OCI-LY1 (cell line): Measurements from ENCODE around the gene TACR1.
"Not testable (repeated sequence)": the region's sequence is repeated elsewhere in the genome, so short reads cannot be mapped to it uniquely, and the experiment has no call there.

Source experiments
- H2AFZ ChIP-seq: fragments of 200-600 bp; sonication (generic), shearing (Covaris generic); 2 replicates; pipeline ENCODE4 v1.6.0; 2014; ENCODE audit warnings: antibody characterized with exemption, mild to moderate bottlenecking, low read length
- H3F3A ChIP-seq: fragments of 200-600 bp; sonication (generic), shearing (Covaris generic); 2 replicates; pipeline ENCODE4 v1.6.0; 2014; ENCODE audit warnings: mild to moderate bottlenecking, antibody characterized with exemption, low read length, moderate library complexity; ENCODE audit not compliant: insufficient read depth
- H3K27ac ChIP-seq: fragments of 200-600 bp; sonication (generic); 2 replicates; pipeline ENCODE4 v1.5.1; 2014; ENCODE audit warnings: low read length, mixed run types, mild to moderate bottlenecking, low read depth; ENCODE audit not compliant: poor library complexity, severe bottlenecking
- H3K27me3 ChIP-seq: fragments of 200-600 bp; sonication (generic); 2 replicates; pipeline ENCODE4 v1.6.0; 2014; ENCODE audit warnings: antibody characterized with exemption, mild to moderate bottlenecking, low read length, moderate library complexity; ENCODE audit not compliant: insufficient read depth
- H3K36me3 ChIP-seq: fragments of 200-600 bp; sonication (generic); 2 replicates; pipeline ENCODE4 v1.6.1; 2014; ENCODE audit warnings: mild to moderate bottlenecking, antibody characterized with exemption, low read length, moderate library complexity, mixed read lengths; ENCODE audit not compliant: insufficient read depth
- H3K4me1 ChIP-seq: fragments of 200-600 bp; sonication (generic); 2 replicates; pipeline ENCODE4 v1.5.1; 2014; ENCODE audit warnings: mild to moderate bottlenecking, low read length, moderate library complexity; ENCODE audit not compliant: insufficient read depth, severe bottlenecking
- H3K4me2 ChIP-seq: fragments of 200-600 bp; sonication (generic), shearing (Covaris generic); 2 replicates; pipeline ENCODE4 v1.6.1; 2014; ENCODE audit warnings: low read length
- H3K4me3 ChIP-seq: fragments of 200-600 bp; sonication (generic); 2 replicates; pipeline ENCODE4 v1.5.1; 2014; ENCODE audit warnings: low read length, low read depth, mild to moderate bottlenecking, mixed read lengths; ENCODE audit not compliant: poor library complexity, severe bottlenecking
- H3K79me2 ChIP-seq: fragments of 200-600 bp; shearing (Covaris generic); 2 replicates; pipeline ENCODE4 v1.6.1; 2016; ENCODE audit warnings: mixed run types, low read length, mixed read lengths; ENCODE audit not compliant: insufficient read depth
- H3K9ac ChIP-seq: fragments of 200-600 bp; sonication (generic), shearing (Covaris generic); 2 replicates; pipeline ENCODE4 v1.6.1; 2014; ENCODE audit warnings: mild to moderate bottlenecking, low read length, mixed read lengths
- H3K9me2 ChIP-seq: fragments of 200-600 bp; sonication (generic), shearing (Covaris generic); 2 replicates; pipeline ENCODE4 v1.6.1; 2014; ENCODE audit warnings: low read depth, mild to moderate bottlenecking, low read length, mixed read lengths
- H3K9me3 ChIP-seq: fragments of 200-600 bp; shearing (Covaris generic); 2 replicates; pipeline ENCODE4 v1.6.1; 2014; ENCODE audit warnings: low read length, mixed read lengths
- H4K20me1 ChIP-seq: fragments of 200-600 bp; sonication (generic), shearing (Covaris generic); 2 replicates; pipeline ENCODE4 v1.6.0; 2016; ENCODE audit warnings: mild to moderate bottlenecking, low read length; ENCODE audit not compliant: insufficient read depth
- EZH2 ChIP-seq: fragments of 200-600 bp; sonication (generic), shearing (Covaris generic); IDR thresholded peaks from 2 replicates; pipeline ENCODE4 v1.8.0; 2017; ENCODE audit warnings: borderline replicate concordance, mixed run types, mild to moderate bottlenecking, antibody characterized with exemption, low read length, moderate library complexity, mixed read lengths
- TF ChIP-seq, protein P1 (sequence below): fragments of 200-600 bp; sonication (generic), shearing (Covaris generic); IDR thresholded peaks from 2 replicates; pipeline ENCODE4 v1.5.1; 2017; ENCODE audit warnings: mild to moderate bottlenecking, antibody characterized with exemption, low read length, moderate library complexity, mixed read lengths

The TACR1 gene

DNA sequence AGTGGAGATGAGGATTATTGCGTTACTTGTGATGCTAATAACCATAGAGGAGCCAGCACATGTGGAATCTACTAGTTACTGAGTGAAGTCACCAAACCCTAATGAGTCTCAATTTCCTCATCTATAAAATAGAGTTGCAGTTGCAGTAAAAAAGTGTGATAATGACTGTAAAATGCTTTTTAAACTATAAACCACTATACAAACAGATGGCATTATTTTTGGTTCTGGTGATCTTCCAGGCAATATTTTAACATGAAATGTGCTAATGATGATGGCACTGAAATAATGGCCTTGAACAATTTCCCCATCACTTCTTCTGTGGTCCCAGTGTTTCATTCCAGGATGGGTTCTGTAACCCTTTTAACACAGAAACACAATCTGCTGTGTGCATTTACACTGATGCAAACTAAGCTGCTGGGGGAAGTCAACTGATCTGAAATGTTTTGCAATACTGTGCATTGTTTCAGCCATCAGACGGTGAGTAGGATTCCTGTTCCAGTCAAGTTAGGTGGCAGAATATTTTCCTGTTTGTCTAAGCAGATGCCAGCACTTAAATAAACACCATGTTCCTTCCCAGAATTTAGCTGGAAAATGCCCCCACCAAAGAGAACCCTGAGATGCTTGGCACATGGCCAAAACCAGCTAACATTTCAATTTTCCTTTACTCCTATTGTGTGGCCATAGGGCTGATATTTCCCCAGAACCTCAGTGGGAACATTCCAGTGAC is 52.6 kb downstream of the TACR1 start:
- Histone ChIP-seq H3K27ac (no peak overlapping the region), H3F3A (no peaks in the 10 kb centered on the region), H3K4me1 (no peaks in the 10 kb centered on the region), H3K4me3 (no peak overlapping the region), H3K9me2 (no peaks in the 10 kb centered on the region), H3K27me3 (no peaks in the 10 kb centered on the region), H2AFZ (no peak overlapping the region), H3K9ac (no peak overlapping the region), H3K9me3 (no peaks in the 10 kb centered on the region), H3K79me2 (no peaks in the 10 kb centered on the region), H3K36me3 (no peaks in the 10 kb centered on the region), H4K20me1 (no peaks in the 10 kb centered on the region), H3K4me2 (no peak overlapping the region)
- TF ChIP-seq EZH2: no peak
- TF ChIP-seq, protein P1, sequence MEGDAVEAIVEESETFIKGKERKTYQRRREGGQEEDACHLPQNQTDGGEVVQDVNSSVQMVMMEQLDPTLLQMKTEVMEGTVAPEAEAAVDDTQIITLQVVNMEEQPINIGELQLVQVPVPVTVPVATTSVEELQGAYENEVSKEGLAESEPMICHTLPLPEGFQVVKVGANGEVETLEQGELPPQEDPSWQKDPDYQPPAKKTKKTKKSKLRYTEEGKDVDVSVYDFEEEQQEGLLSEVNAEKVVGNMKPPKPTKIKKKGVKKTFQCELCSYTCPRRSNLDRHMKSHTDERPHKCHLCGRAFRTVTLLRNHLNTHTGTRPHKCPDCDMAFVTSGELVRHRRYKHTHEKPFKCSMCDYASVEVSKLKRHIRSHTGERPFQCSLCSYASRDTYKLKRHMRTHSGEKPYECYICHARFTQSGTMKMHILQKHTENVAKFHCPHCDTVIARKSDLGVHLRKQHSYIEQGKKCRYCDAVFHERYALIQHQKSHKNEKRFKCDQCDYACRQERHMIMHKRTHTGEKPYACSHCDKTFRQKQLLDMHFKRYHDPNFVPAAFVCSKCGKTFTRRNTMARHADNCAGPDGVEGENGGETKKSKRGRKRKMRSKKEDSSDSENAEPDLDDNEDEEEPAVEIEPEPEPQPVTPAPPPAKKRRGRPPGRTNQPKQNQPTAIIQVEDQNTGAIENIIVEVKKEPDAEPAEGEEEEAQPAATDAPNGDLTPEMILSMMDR: no peak

GRCh38 chr2:75146221-75146605 is 53.1 kb downstream of the TACR1 start:
- H3F3A ChIP-seq, H2AFZ ChIP-seq, H3K9ac ChIP-seq, H3K4me1 ChIP-seq, H3K27me3 ChIP-seq, H3K9me3 ChIP-seq, H3K27ac ChIP-seq, H4K20me1 ChIP-seq, H3K36me3 ChIP-seq, H3K4me3 ChIP-seq, H3K9me2 ChIP-seq, H3K79me2 ChIP-seq, H3K4me2 ChIP-seq: not testable (repeated sequence)

GRCh38 chr2:75142081-75142480 is 57.2 kb downstream of the TACR1 start:
- Histone ChIP-seq H3K9me3 (no peaks in the 10 kb centered on the region), H3K36me3 (no peaks in the 10 kb centered on the region), H3K27ac (no peak overlapping the region), H3K4me1 (no peaks in the 10 kb centered on the region), H3K9me2 (no peaks in the 10 kb centered on the region), H3F3A (no peaks in the 10 kb centered on the region), H3K4me2 (no peak overlapping the region), H3K4me3 (no peak overlapping the region), H3K27me3 (no peaks in the 10 kb centered on the region), H3K79me2 (no peaks in the 10 kb centered on the region), H2AFZ (no peak overlapping the region), H3K9ac (no peak overlapping the region), H4K20me1 (no peaks in the 10 kb centered on the region)
- TF ChIP-seq, protein P1: no peak
- no peak for TF ChIP-seq EZH2

DNA sequence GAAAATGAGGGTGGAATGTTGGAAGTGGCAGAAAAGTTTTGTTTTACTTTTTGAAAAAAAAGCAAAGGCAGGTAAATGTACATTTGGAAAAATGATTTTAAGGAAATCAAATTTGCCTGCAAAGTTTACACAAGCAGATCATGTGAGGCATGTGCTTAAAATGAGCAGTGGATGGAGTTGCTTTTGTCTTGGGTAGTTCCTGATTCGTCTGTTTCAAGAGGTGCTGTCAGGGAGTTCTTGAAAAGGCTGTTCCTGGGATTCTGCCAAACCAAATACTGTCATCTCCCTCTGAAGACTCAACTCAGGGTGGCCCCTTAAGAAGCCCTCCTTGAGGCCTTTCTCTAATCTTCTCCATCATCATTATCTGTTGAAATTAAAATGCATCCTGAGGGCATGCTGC is 59.0 kb downstream of the TACR1 start:
- TF ChIP-seq EZH2: no peak
- TF ChIP-seq, protein P1: no peak
- H3K36me3 ChIP-seq: no peaks in the 10 kb centered on the region

More for the DNA sequence above, 59.0 kb downstream of the TACR1 start:
- no peak overlapping the region for H3K4me2 ChIP-seq
- H3F3A ChIP-seq: no peaks in the 10 kb centered on the region
- H3K27me3 ChIP-seq: no peaks in the 10 kb centered on the region
- H4K20me1 ChIP-seq: no peaks in the 10 kb centered on the region
- no peaks in the 10 kb centered on the region for H3K9me3 ChIP-seq
- H3K4me3 ChIP-seq: no peak overlapping the region
- H3K4me1 ChIP-seq: no peaks in the 10 kb centered on the region
- H3K27ac ChIP-seq: no peak overlapping the region
- H3K79me2 ChIP-seq: no peaks in the 10 kb centered on the region
- no peaks in the 10 kb centered on the region for H3K9me2 ChIP-seq
- no peak overlapping the region for H3K9ac ChIP-seq
- no peak overlapping the region for H2AFZ ChIP-seq
